LNCaP clone FGC (cell line): Measurements from ENCODE around the gene EDEM2.
"Not testable (repeated sequence)": the region's sequence is repeated elsewhere in the genome, so short reads cannot be mapped to it uniquely, and the experiment has no call there.

Source experiments
- DNase-seq: peaks from one replicate; pipeline ENCODE4 v3.0.0-alpha.2; 2011; ENCODE audit warnings: low read depth
- H3K4me3 ChIP-seq: 2 replicates; pipeline ENCODE4 v1.5.1; 2011; ENCODE audit warnings: mild to moderate bottlenecking, low read depth, low read length, control low read depth
- TF ChIP-seq, protein P1 (sequence below): IDR thresholded peaks from 2 replicates; pipeline ENCODE4 v1.5.1; 2012; ENCODE audit warnings: mild to moderate bottlenecking; ENCODE audit not compliant: control insufficient read depth, insufficient read depth; ENCODE audit errors: extremely low read depth

The EDEM2 gene

DNA sequence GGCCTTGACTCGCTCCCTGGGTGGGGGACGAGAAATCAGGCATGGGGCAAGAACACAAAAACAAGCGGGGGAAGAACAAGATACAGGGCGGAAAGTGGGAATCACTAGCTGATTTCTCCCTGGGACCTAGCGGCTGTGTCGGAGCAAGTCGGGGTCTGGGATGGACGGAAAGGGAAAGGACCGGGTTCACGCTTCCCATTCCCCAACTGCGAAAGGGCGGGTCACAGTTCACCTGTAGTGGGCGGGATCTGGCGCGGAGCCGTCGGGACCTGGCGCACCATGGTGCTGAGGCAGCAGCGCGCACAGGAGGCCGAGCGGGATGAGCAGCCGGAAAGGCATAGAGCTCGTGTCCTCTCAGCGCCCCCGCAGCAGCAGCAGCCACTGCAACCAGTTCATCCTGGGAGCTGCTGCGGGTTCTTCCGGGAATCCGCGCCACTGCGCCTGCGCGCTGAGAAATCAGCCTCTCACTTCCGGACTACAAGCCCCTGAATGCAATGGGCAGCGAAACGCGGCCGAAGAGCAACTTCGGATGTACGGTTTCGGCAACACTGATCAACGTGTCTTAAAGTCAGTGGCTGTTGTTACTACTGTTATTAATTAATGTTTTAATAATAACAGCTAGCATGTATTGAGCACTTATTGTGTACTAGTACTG lies at the start of gene EDEM2:
EDEM2 (minus strand) TSS at position 417 of the 655 bp plus-strand sequence; CDS start at position 339, 78 bp downstream.
- H3K4me3 ChIP-seq, result peak within 1 kb of the TSS; percentile 85
- peak; percentile 90 for DNase-seq
- TF ChIP-seq, protein P1, sequence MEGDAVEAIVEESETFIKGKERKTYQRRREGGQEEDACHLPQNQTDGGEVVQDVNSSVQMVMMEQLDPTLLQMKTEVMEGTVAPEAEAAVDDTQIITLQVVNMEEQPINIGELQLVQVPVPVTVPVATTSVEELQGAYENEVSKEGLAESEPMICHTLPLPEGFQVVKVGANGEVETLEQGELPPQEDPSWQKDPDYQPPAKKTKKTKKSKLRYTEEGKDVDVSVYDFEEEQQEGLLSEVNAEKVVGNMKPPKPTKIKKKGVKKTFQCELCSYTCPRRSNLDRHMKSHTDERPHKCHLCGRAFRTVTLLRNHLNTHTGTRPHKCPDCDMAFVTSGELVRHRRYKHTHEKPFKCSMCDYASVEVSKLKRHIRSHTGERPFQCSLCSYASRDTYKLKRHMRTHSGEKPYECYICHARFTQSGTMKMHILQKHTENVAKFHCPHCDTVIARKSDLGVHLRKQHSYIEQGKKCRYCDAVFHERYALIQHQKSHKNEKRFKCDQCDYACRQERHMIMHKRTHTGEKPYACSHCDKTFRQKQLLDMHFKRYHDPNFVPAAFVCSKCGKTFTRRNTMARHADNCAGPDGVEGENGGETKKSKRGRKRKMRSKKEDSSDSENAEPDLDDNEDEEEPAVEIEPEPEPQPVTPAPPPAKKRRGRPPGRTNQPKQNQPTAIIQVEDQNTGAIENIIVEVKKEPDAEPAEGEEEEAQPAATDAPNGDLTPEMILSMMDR, result 0 out of 2 replicates have a peak, but pooled peaks have one; percentile 11

DNA sequence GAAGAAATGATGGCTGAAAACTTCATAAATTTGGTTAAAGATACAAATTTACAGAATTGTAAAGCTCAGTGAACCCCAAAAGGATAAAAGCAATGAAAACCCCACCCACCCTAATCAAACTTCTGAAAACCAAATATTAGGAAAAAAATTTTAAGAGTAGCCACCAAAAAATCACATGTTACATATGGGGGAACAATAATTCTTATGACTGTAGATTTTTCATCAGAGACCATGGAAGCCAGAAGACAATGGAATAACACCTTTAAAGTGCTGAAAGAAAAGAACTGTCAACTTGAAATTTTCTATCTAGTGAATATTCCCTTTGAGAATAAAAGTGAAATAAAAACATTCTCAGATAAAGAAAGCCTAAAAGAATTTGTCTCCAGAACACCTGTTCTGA lies 49.2 kb upstream of the EDEM2 start:
- no peak overlapping the region for H3K4me3 ChIP-seq
- TF ChIP-seq, protein P1, result no peak
- DNase-seq, result no peak

- not testable (repeated sequence) for DNase-seq, H3K4me3 ChIP-seq
Measured at GRCh38 chr20:35193031-35193791, 46.1 kb upstream of the EDEM2 start.

DNA sequence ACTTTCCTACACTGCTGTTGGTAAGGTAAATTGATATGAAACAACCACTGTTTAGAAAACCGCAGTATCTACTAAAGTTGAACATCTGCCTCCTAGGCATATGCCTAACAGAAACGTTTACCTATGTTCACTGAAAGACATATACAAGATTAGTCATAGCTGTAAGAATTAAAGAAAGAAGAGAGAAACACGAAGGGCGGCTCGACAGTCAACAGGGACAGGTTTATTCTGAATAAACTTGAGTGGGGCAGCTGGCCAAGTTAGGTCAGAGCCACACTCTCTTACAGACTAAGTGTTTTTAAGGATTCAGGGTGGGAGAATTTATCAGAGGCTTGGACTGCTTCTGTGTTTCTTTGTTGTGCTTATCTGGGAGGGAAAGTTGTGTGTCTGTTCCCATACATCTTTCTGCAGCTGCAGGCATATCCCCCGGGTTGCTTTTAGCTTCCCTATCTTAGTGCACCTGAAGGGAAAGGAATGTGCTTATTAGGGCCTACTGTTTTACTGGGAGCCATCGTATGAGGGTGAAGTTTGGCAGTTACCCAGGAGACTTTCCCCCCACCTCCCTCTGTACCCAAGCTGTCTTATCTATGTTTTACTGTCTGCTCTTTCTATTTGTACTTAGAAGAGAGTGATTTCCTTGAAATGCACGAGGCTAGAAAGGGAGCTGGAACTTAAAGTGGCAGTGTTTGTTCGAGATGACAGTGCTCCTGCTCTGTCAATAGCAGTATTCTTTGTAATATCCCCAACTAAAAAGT lies 45.2 kb upstream of the EDEM2 start:
- no peak overlapping the region for H3K4me3 ChIP-seq
- TF ChIP-seq, protein P1, result no peak
- no peak for DNase-seq

GRCh38 chr20:35191419-35192117 lies 44.4 kb upstream of the EDEM2 start:
- DNase-seq, result no peak
- H3K4me3 ChIP-seq, result no peak overlapping the region
- TF ChIP-seq, protein P1, result no peak

DNA sequence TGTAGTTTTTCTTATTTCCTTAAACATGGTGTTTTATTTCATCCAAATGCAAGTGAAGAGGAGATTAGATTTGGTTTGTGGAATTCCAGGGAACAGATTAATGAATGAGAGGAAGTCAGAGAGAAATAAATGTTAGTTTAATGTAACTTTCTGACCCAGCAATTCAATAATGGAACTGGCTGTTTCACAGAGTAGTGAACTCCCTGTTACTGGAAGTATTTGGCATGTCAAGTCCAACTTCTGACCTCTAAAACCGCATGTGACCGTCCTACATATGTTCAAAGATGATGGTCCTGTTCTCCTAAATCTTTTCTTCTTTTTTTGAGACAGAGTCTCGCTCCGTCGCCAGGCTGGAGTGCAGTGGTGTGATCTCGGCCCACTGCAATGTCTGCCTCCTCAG lies 43.4 kb upstream of the EDEM2 start:
- H3K4me3 ChIP-seq, result no peak overlapping the region
- no peak for DNase-seq
- TF ChIP-seq, protein P1, result no peak

DNA sequence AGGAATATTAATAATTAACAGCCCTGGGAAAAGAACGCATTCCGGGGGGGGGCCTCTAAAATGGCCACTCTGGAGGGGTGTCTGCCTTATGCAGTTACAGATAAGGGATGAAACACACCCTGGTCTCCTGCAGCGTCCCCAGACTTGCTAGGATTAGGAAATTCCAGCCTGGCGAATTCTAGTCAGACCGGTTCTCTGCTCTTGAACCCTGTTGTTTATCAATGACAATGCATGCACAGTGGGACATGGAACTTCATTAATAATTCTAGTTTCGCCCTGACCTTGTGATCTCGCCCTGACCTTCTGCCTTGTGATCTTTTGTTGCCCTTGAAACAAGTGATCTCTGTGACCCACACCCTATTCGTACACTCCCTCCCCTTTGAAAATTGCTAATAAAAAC lies 42.1 kb upstream of the EDEM2 start:
- not testable (repeated sequence) for DNase-seq

More for the DNA sequence above, 42.1 kb upstream of the EDEM2 start:
- H3K4me3 ChIP-seq, result not testable (repeated sequence)
